ENCODE data around the gene WDR37. TPM values are rescaled to one million over a fixed set of nuclear protein-coding genes. Genes with fewer than 3 reads are reported as not detected.
"Not testable (repeated sequence)": the region's sequence is repeated elsewhere in the genome, so short reads cannot be mapped to it uniquely, and the experiment has no call there.

The WDR37 gene
- total RNA-seq, 1 experiment from 2014 or later = 10.4 TPM

DNA sequence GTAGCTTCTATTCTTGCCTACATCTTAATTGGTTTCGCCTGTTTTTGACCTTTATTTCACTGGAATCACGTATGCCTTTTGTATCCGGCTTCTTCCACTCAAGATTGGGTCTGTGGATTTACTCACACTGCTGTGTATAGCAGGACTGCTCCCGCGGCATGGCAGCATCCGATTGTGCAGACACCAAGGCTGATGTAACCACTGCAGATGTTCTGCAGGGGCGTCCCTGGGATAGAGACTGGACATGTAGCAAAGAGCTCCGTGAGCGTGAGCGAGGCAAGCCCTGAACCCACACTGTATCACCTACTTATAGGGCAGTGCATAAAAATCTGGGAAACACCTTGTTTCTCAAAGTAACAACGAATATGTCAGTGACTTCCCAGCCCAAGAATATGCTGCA lies 19.1 kb upstream of the WDR37 start (continued):
- TF ChIP-seq PRDM15 (CRISPR knock-in tag; IDR thresholded peaks at IDR 0.05) = no peak
- TF ChIP-seq ZNF121 (CRISPR knock-in tag; IDR thresholded peaks at IDR 0.05) = no peak
- TF ChIP-seq, protein P1, sequence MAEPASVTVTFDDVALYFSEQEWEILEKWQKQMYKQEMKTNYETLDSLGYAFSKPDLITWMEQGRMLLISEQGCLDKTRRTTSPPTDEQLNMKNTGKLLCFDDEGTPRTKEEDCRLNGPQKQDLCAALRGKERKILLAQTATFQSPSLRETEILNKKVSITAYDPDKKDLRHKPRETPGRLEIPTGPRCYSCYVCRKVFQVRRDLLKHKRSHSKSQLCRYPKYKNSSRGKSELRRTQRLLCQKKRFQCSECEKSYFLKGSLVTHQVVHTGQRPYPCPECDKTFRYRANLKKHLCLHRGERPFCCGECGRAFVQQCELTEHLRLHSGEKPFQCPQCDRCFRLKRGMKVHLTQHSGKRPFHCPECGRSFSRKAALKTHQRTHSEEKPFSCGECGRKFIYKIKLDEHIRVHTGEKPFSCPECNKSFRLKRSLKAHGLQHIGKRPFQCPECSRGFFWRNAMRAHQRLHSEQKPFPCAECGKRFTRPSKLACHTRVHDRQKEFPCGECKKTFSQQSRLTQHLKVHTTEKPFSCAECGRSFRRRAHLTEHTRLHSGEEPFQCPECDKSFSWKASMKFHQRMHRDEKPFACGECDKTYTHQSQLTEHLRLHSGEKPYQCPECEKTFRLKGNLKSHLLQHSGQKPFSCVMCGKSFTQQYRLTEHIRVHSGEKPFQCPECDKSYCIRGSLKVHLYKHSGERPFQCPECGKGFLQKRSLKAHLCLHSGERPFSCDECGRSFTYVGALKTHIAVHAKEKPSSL (CRISPR knock-in tag; conservative IDR thresholded peaks at IDR 0.05) = no peak
- no peak for TF ChIP-seq SMAD3 (CRISPR knock-in tag; IDR thresholded peaks at IDR 0.05; ENCODE audit: borderline replicate concordance)

DNA sequence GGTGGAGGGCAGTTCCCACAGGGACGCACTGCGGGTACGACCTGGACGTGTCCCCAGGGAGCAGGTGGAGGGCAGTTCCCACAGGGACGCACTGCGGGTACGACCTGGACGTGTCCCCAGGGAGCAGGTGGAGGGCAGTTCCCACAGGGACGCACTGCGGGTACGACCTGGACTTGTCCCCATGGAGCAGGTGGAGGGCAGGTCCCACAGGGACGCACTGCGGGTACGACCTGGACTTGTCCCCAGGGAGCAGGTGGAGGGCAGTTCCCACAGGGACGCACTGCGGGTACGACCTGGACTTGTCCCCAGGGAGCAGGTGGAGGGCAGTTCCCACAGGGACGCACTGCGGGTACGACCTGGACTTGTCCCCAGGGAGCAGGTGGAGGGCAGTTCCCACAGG lies 17.4 kb upstream of the WDR37 start:
- ATAC-seq; H3K9me3 Mint-ChIP-seq; H3K27ac Mint-ChIP-seq; DNase-seq (ENCODE audit: low spot score); H3K4me3 Mint-ChIP-seq; POLR2A ChIA-PET; CTCF ChIA-PET; H3K27me3 Mint-ChIP-seq (ENCODE audit: low read depth); H3K4me1 Mint-ChIP-seq: not testable (repeated sequence)
- peaks cover 34% of the 10 kb centered on the region for H3K36me3 Mint-ChIP-seq

DNA sequence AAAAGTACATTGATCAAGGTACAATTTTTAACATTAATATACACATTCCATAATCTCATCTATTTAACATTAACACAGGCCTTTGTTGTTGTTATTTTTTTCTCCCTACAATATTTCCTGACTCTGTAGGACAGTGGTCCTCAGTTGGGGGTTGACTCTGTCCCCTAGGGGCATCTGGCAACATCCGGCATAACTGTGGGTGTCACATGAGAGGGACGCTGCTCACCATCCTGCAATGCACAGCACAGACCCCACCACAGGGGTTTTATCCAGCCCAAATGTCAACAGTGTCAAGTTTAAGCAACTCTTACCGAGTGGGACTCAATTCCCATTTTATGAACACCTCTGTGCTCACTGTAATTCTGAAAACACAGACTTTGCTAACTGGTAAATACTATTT lies 16.1 kb upstream of the WDR37 start:
- no peak for DNase-seq (ENCODE audit: low spot score)
- ATAC-seq = no peak
- H3K36me3 Mint-ChIP-seq = peaks cover 41% of the 10 kb centered on the region
- no peak overlapping the region for H3K27ac Mint-ChIP-seq
- ChIA-PET POLR2A (no interaction called here), CTCF (no interaction called here)
- no peaks in the 10 kb centered on the region for H3K27me3 Mint-ChIP-seq (ENCODE audit: low read depth)
- no peak for TF ChIP-seq MXD4 (CRISPR knock-in tag; IDR thresholded peaks at IDR 0.05; ENCODE audit: borderline replicate concordance)
- TF ChIP-seq TP53 (CRISPR knock-in tag; IDR thresholded peaks at IDR 0.05) = no peak
- TF ChIP-seq GTF2I (CRISPR knock-in tag; conservative IDR thresholded peaks at IDR 0.05) = no peak
- TF ChIP-seq ZBTB21 (CRISPR knock-in tag; IDR thresholded peaks at IDR 0.05; ENCODE audit: borderline replicate concordance) = no peak
- TF ChIP-seq, protein P1 (CRISPR knock-in tag; conservative IDR thresholded peaks at IDR 0.05) = no peak
- no peak for TF ChIP-seq MYBL2 (CRISPR knock-in tag; IDR thresholded peaks at IDR 0.05)
- peaks cover 3% of the 10 kb centered on the region for H3K4me1 Mint-ChIP-seq
- no peak overlapping the region for H3K4me3 Mint-ChIP-seq
- H3K9me3 Mint-ChIP-seq = no peaks in the 10 kb centered on the region

DNA sequence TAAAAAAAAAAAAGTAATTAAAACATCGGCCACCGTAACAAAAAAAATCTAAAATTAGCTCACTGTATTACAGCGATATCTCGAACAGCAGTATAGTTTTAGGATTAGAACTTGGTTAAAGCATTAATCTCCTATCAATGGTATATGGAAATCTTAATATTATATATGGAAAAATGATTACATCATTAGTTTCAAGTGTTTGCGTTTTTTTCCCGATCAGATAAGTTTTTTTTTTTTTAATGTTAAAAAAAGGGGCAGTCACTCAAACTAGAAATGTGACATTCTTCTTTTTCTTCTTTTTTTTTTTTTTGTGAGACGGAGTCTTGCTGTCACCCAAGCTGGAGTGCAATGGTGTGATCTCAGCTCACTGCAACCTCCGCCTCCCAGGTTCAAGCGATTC lies 14.7 kb upstream of the WDR37 start:
- Mint-ChIP-seq H3K4me1 (peaks cover 12% of the 10 kb centered on the region), H3K4me3 (no peak overlapping the region), H3K27ac (no peak overlapping the region), H3K9me3 (no peaks in the 10 kb centered on the region), H3K27me3 (ENCODE audit: low read depth) (no peaks in the 10 kb centered on the region), H3K36me3 (peaks cover 47% of the 10 kb centered on the region)
- TF ChIP-seq ELF4 (CRISPR knock-in tag; IDR thresholded peaks at IDR 0.05; ENCODE audit: low read depth) (no peak), USF1 (CRISPR knock-in tag; IDR thresholded peaks at IDR 0.05) (no peak), CBFB (CRISPR knock-in tag; IDR thresholded peaks at IDR 0.05; ENCODE audit: low read depth) (no peak), ZBTB21 (CRISPR knock-in tag; IDR thresholded peaks at IDR 0.05; ENCODE audit: borderline replicate concordance) (no peak), JUN (CRISPR knock-in tag; IDR thresholded peaks at IDR 0.05) (no peak), GTF2I (CRISPR knock-in tag; conservative IDR thresholded peaks at IDR 0.05) (no peak), MXD4 (CRISPR knock-in tag; IDR thresholded peaks at IDR 0.05; ENCODE audit: borderline replicate concordance) (no peak), ZNF423 (CRISPR knock-in tag; IDR thresholded peaks at IDR 0.05) (no peak)
- ATAC-seq (no peak), DNase-seq (ENCODE audit: low spot score) (no peak)
- ChIA-PET CTCF (interaction anchor here (1.3 kb wide), 1 partner anchor 9 kb away, joined by 3 read pairs; no protein-coding TSS in a partner anchor), POLR2A (no interaction called here)

Data from WTC11 (cell line).